LHCN-M2 (cell line): ENCODE measurements around the gene PSMC1. TPM values are rescaled to one million over a fixed set of nuclear protein-coding genes. Genes with fewer than 3 reads are reported as not detected.
"Not testable (repeated sequence)": the region's sequence is repeated elsewhere in the genome, so short reads cannot be mapped to it uniquely, and the experiment has no call there.

ENCODE experiments used
- DNase-seq: peaks from one replicate; pipeline ENCODE4 v3.0.0-alpha.2; 2012; ENCODE audit warnings: low read depth
- polyA plus RNA-seq: library from polyadenylated mRNA; unstranded; fragments of >200 nt; gene quantifications from one replicate; pipeline ENCODE4 v1.2.1, GENCODE V29; 2012; ENCODE audit warnings: missing spikeins
- total RNA-seq: library from RNA; depleted of rRNA; stranded (reverse); fragments of >200 nt; gene quantifications from 2 replicates; pipeline ENCODE4 v1.2.3, GENCODE V29; 2014; rRNA removed

PSMC1 gene
- total RNA-seq: 269 and 286 TPM in 2 replicates
- polyA plus RNA-seq: 186 TPM

GRCh38 chr14:90256354-90257131 lies at the start of gene PSMC1:
Gene PSMC1, plus strand, starts transcription at chr14:90256553. Its CDS starts 45 bp downstream, at chr14:90256598.
- peak; percentile 87 for DNase-seq

GRCh38 chr14:90213099-90213748 lies 43.1 kb upstream of the PSMC1 start:
- no peak for DNase-seq

- DNase-seq: no peak
These were observed 27.9 kb upstream of the PSMC1 start for GRCh38 chr14:90228478-90228877.

DNA sequence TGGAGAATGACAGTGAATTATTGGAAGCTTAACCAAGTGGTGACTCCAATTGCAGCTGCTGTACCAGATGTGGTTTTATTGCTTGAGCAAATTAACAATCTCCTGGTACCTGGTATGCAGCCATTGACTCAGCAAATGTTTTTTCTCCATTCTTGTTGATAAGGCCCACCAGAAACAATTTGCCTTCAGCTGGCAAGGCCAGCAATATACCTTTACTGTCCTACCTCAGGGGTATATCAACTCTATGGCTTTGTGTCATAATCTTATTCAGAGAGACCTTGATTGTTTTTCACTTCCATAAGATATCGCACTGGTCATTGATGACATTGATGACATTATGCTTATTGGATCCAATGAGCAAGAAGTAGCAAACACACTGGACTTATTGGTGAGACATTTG lies 26.4 kb upstream of the PSMC1 start:
- DNase-seq: not testable (repeated sequence)

DNA sequence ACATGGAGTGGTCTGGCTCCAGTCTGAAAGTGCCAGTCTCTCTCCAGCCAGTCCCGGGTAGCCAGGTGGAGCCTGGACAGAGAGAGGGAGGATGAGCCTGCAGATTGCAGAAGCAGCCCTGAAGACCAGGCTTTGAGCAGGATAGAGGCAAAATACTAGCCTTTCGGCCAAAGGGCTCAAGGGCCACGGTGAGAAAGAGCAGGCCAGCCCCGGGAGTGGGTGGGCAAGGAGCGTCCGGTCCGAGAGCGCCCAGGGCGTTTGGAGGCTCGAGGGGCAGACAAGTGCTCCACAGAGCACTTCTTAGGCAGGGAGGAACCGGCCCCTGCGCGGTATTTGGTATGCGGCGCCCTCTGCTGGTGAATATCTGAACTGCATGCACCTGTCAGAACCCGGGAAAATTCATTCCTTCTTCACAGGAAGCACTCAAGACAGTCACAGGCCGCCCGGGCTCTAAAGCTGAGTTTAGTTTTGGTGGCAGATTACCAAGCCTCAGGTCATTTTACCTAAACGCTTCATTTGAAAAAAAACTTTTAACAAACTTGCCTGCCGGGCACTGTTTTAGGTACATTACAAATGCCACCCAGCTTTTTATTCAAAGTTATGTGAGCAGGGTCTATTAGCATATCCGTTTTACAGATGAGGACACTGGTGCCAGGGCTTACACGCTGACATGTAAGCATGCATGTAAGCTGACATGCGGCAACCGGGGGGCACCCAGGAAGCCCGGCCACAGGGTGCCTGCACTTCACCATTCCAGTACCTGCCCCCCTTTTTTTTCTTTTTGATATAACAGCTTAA lies 21.0 kb upstream of the PSMC1 start:
- peak; percentile 44 for DNase-seq

DNA sequence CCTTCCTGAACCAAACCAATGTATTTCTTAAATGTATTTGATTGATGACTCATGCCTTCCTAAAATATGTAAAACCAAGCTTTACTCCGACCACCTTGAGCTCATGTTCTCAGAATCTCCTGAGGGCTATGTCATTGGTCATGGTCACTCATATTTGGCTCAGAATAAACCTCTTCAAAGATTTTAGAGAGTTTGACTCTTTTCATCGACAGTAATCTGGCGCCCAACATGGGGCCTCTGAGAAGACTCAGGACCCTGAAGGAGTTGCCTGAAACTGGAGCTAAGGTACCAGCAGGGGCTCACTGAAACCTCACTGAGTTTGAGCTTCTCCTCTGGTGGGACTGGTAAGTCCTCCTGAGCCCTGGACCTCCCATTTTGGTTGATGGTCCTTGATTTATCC lies 17.2 kb upstream of the PSMC1 start:
- peak; percentile 17 for DNase-seq

DNA sequence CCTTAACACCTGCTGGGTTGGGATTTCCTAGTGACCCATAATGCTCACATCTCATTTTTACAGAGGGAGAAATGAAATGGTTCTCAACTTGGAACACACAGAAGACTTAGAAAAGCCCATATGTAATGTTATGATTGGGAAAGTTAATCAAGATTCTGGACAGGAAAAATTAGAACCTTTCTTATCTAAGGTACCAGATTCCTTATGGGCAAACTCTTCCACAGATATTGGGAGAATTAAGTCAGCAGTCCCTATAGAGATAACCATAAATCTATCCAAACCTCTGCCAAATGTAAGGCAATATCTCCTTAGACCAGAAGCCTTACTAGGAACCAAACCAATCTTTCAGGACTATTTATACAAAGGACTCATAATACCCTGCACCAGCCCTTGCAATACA lies 13.9 kb upstream of the PSMC1 start:
- DNase-seq: no peak

DNA sequence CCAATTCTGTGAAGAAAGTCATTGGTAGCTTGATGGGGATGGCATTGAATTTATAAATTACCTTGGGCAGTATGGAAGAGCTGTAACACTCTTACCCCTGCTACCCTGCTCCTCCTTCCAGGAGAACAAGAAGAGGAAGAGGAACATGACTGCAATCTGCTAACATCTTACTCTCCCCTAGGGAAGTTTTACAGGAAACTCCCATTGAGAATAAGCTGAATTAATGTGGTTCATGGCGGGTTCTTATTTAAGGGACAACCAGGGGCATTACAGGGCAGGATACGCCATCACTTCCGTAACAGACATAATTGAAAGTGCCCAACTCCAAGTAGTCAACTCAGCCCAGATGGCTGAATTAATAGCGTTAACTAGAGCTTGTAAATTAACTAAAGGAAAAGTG lies 9.4 kb upstream of the PSMC1 start:
- DNase-seq: no peak

DNA sequence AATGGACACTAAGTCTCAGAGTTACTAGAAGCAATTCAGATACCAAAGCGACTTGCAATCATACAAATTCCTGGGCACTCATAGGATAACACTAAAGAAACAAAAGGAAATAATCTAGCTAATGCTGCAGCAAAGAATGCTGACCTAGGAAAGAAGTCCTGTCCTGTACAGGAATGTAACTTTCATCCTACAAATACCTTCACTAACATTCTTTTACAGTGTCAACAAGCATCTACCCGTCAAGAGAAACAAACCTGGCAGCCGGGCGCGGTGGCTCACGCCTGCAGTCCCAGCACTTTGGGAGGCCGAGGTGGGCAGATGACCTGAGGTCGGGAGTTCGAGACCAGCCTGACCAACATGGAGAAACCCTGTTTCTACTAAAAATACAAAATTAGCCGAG lies 8.9 kb upstream of the PSMC1 start:
- DNase-seq: not testable (repeated sequence)

DNA sequence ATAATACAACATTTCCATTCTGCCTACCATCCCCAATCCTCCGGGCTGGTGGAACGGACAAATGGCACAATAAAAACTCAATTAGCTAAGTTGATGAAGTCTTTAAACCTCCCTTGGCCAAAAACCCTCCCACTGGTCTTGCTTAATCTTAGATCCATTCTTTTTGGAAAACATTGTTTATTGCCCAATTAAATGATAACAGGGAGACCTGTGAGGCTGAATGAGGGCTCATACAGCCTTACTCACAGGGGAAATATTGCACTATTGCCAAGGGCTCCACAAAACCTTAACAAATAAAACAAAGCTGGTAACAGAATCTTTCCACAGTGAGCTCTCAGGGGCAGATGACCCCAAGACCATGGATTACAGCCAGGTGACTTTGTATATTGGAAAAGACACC lies 7.8 kb upstream of the PSMC1 start:
- no peak for DNase-seq

GRCh38 chr14:90253826-90254225 lies 2.5 kb upstream of the PSMC1 start:
- DNase-seq: no peak

- no peak for DNase-seq
These were observed 482 bp upstream of the PSMC1 start for GRCh38 chr14:90255871-90256270.

GRCh38 chr14:90263748-90264449 lies 7.5 kb downstream of the PSMC1 start:
- no peak for DNase-seq

GRCh38 chr14:90266441-90267154 lies 10.2 kb downstream of the PSMC1 start:
- no peak for DNase-seq

- DNase-seq: no peak
These were observed 12.1 kb downstream of the PSMC1 start for GRCh38 chr14:90268420-90268819.

- DNase-seq: no peak
These were observed 16.2 kb downstream of the PSMC1 start for GRCh38 chr14:90272523-90272922.

- no peak for DNase-seq
These were observed 17.2 kb downstream of the PSMC1 start for GRCh38 chr14:90273532-90273931.

DNA sequence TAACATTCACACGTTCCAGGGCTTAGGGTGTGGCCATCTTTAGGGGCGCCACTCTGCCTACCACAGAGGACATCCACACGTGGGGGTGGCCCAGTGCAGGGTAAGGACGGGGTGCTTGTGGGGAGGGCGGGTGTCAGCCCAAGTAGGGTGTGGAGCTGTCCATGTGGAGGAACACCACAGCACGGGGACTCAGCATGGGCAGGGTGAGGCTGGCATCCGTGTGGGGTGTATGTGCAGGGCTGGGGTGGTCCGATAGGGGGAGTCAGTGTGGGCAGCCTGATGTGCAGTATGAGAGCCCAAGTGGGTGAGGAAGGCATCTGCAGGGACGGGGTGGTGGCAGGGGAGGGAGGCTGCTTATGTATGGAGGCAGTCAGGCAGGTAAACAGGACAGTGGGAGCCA lies 17.7 kb downstream of the PSMC1 start:
- DNase-seq: no peak

DNA sequence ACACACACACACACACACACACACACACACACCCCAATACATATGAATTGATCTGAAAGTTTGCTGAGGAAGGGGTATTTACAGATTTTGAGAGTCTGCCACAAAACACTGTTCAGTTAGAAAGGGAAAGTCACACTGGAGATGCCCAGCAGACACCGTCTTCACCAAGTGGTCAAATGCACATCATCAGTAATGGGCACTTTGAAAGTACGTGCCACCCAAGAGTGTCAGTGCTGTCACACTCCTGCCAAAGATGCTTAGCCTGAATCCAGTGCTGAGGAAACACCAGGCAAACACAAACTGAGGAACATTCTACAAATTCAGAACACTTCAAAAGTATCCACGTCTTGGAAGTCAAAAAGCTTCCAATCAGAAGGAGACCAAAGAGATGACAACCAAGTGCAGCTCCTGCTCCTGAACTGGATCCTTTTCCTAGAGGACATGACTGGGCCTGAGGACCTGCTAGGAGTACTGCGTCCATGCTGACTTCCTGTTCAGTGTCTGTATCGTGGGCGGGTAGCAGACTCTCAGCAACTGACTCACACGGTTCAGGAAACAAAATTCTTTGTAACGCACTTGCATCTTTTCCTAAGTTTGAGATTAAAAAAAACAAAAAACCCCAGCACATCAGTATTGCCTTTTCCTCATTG lies 18.6 kb downstream of the PSMC1 start:
- peak; percentile 68 for DNase-seq

DNA sequence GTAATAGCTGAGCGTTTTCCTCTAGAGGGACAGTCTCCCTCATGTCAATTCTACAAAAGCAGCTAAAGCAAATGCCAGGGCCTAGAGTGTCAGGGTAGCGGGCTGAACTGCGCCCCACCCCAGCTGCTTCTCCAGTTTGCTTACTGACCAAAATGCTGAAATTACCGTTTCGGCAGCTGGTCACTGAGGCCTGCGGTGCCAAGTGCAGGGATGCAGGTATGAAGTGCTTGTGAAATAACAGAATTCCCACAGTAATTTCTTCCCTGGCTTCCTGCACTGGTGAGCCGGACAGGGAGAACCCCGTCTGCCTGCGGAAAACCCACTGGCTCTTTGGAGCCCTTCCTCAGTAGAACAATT lies 19.1 kb downstream of the PSMC1 start:
- DNase-seq: no peak

DNA sequence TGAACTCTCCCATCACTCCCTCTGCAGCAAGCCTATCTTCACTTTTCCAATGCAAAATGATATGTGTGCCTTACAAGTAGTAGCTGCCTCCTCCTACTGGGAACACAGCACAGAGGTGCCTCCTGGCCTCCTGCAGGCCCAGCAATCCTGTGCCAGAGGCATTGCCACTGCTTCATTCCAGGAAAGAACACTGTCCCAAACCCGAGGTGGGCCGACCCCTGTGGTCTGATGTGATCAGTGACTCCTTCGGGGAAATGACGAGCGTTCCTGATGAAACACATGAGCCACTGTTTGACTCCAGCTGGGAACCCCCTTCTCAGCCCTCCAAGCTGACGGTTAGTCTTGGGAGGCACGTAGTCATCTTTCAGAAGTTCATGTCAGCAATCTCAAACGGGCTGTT lies 19.5 kb downstream of the PSMC1 start:
- no peak for DNase-seq
